Liver (tissue), 9 donors: ENCODE results near the gene ERCC6L2. TPM values are rescaled to one million over a fixed set of nuclear protein-coding genes. Genes with fewer than 3 reads are reported as not detected.

Experiments used
- DNase-seq: peaks from one replicate; pipeline ENCODE4 v3.0.0-alpha.2; 2017; ENCODE audit warnings: low spot score
- H3K27ac ChIP-seq, 2 donors: one replicate each; pipeline ENCODE4 v1.7.0; 2013; ENCODE audit warnings: inconsistent platforms in 2 of 2, low read length in 2 of 2, control low read depth in 1 of 2, low read depth in 1 of 2, mild to moderate bottlenecking in 1 of 2
- H3K27me3 ChIP-seq, 4 donors: one replicate each; pipeline versions ENCODE4 v1.6.1 to v1.7.0; 2013; ENCODE audit warnings: low read length in 3 of 4, inconsistent platforms in 1 of 4, mild to moderate bottlenecking in 1 of 4, moderate library complexity in 1 of 4; ENCODE audit not compliant: control insufficient read depth in 4 of 4, insufficient read depth in 4 of 4
- H3K36me3 ChIP-seq, 4 donors: one replicate each; pipeline versions ENCODE4 v1.6.1 to v1.7.0; 2013; ENCODE audit warnings: low read length in 3 of 4, mild to moderate bottlenecking in 3 of 4, low read depth in 1 of 4, moderate library complexity in 1 of 4; ENCODE audit not compliant: control insufficient read depth in 4 of 4, insufficient read depth in 3 of 4
- H3K4me1 ChIP-seq, 4 donors: one replicate each; pipeline versions ENCODE4 v1.6.1 to v1.7.0; 2013; ENCODE audit warnings: low read length in 3 of 4, mild to moderate bottlenecking in 3 of 4, moderate library complexity in 1 of 4; ENCODE audit not compliant: control insufficient read depth in 4 of 4, insufficient read depth in 4 of 4
- H3K4me3 ChIP-seq, 3 donors: one replicate each; pipeline versions ENCODE4 v1.6.1 to v1.7.0; 2013; ENCODE audit warnings: low read length in 3 of 3, control low read depth in 1 of 3, low read depth in 1 of 3, mild to moderate bottlenecking in 1 of 3
- H3K9ac ChIP-seq, 2 donors: one replicate each; pipeline ENCODE4 v1.7.0; 2013; ENCODE audit warnings: low read length in 2 of 2, mild to moderate bottlenecking in 2 of 2, moderate library complexity in 2 of 2, control low read depth in 1 of 2, low read depth in 1 of 2
- H3K9me3 ChIP-seq, 4 donors: one replicate each; pipeline versions ENCODE4 v1.6.1 to v1.7.0; 2013; ENCODE audit warnings: low read length in 3 of 4; ENCODE audit not compliant: control insufficient read depth in 4 of 4
- EGR1 ChIP-seq, 2 donors: IDR thresholded peaks; 2 replicates each; pipeline ENCODE4 v1.6.1; 2016 to 2018; ENCODE audit warnings: antibody characterized with exemption in 2 of 2, low read depth in 2 of 2
- FOXA1 ChIP-seq: IDR thresholded peaks from 2 replicates; pipeline ENCODE4 v1.6.1; 2016; ENCODE audit warnings: antibody characterized with exemption
- FOXA2 ChIP-seq: IDR thresholded peaks from 2 replicates; pipeline ENCODE4 v1.6.1; 2016; ENCODE audit warnings: antibody characterized with exemption
- HNF4A ChIP-seq, 2 donors: conservative IDR thresholded peaks; 2 replicates each; pipeline ENCODE4 v1.6.1; 2016; ENCODE audit warnings: antibody characterized with exemption in 2 of 2, mild to moderate bottlenecking in 2 of 2
- HNF4G ChIP-seq: IDR thresholded peaks from 2 replicates; pipeline ENCODE4 v1.6.1; 2016; ENCODE audit warnings: antibody characterized with exemption
- JUND ChIP-seq, 2 donors: IDR thresholded peaks; 2 replicates each; pipeline ENCODE4 v1.6.1; 2016; ENCODE audit warnings: antibody characterized with exemption in 2 of 2
- NR2F2 ChIP-seq: IDR thresholded peaks from 2 replicates; pipeline ENCODE4 v1.6.1; 2016; ENCODE audit warnings: antibody characterized with exemption
- RAD21 ChIP-seq, 2 donors: IDR thresholded peaks; 2 replicates each; pipeline ENCODE4 v1.6.1; 2016; ENCODE audit warnings: antibody characterized with exemption in 2 of 2, mild to moderate bottlenecking in 2 of 2
- RXRA ChIP-seq, 2 donors: IDR thresholded peaks; 2 replicates each; pipeline ENCODE4 v1.6.1; 2017 to 2018; ENCODE audit warnings: antibody characterized with exemption in 2 of 2, mild to moderate bottlenecking in 1 of 2
- SP1 ChIP-seq: IDR thresholded peaks from 2 replicates; pipeline ENCODE4 v1.6.1; 2018; ENCODE audit warnings: antibody characterized with exemption, mild to moderate bottlenecking
- TAF1 ChIP-seq: conservative IDR thresholded peaks from 2 replicates; pipeline ENCODE4 v1.6.1; 2016; ENCODE audit warnings: antibody characterized with exemption, mild to moderate bottlenecking
- YY1 ChIP-seq: IDR thresholded peaks from 2 replicates; pipeline ENCODE4 v1.6.1; 2016; ENCODE audit warnings: antibody characterized with exemption, mild to moderate bottlenecking
- WGBS: extraction: QIAGEN DNeasy Blood & Tissue Kit; methylation state at CpG from one replicate; pipeline ENCODE4 v1.1.7; 2013; 5-methylcytosine and 5-hydroxymethylcytosine counted together
- polyA plus RNA-seq, 2 donors: library from polyadenylated mRNA; stranded (reverse) in 1 of 2; unstranded in 1 of 2; fragments of 200-250 nt in 1 of 2; fragments of >200 nt in 1 of 2; fragmentation: Nextera tagmentation in 1 of 2; extraction: Ambion mirVana in 1 of 2; gene quantifications; one replicate each; pipeline versions ENCODE4 v1.2.1 to v1.2.3, GENCODE V29; 2013 to 2015
- total RNA-seq, 2 donors: library from RNA; depleted of rRNA; stranded (reverse); fragments of >200 nt; gene quantifications; one replicate each; pipeline ENCODE4 v1.2.3, GENCODE V29; 2014
- TF ChIP-seq, protein P1 (sequence below): IDR thresholded peaks from 2 replicates; pipeline ENCODE4 v1.6.1; 2016; ENCODE audit warnings: antibody characterized with exemption
- TF ChIP-seq, protein P2 (sequence below): IDR thresholded peaks from 2 replicates; pipeline ENCODE4 v1.6.1; 2016; ENCODE audit warnings: antibody characterized with exemption
- TF ChIP-seq, protein P3 (sequence below): IDR thresholded peaks from 2 replicates; pipeline ENCODE4 v1.6.1; 2016; ENCODE audit warnings: antibody characterized with exemption
- TF ChIP-seq, protein P4 (sequence below): IDR thresholded peaks from 2 replicates; pipeline ENCODE4 v1.6.1; 2016; ENCODE audit warnings: antibody characterized with exemption, mild to moderate bottlenecking
- TF ChIP-seq, protein P5 (sequence below): fragments of 150-350 bp; IDR thresholded peaks from 2 replicates; pipeline ENCODE4 v1.5.1; 2017; ENCODE audit warnings: improper control_type of control experiment, low read depth, low read length; ENCODE audit not compliant: missing input control
- donor health status: healthy.
- donor health status: healthy.
- donor health status: healthy.
- donor health status: healthy.
- donor health status: healthy.

ERCC6L2 gene
- total and polyA plus RNA-seq, 4 donors = 4.7 to 46.0 (median 22.0) TPM

DNA sequence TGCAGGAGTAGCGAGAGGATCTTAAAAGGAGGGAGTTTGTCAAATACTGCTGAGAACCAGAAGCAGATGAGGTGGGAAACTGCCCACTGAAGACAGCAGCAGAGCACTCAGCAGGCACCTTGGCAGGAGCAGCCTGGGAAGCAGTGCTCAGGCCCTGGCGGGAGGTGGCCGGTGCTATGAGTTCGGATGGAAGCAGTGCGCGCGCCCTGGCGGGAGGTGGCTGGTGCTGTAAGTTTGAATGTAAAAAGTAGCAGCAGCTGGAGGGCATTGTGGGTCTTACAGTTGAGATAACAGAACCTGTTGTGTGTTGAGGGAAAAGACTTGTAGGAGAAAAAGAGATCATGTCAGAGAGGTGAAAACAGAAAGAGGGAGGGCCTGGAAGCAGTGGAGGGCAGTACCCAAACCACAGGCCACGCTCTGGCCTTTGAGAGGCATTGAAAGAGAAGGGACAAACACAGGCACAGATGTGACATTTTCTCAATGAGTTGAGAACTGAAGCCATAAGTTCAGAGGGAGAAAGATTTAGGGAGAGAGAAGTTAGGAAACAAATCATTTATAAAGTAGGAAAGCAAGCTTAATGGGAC is 130.9 kb downstream of the ERCC6L2 start:
- Histone ChIP-seq H3K4me3 (no peak overlapping the region), H3K9me3 (no peaks in the 10 kb centered on the region), H3K27me3 (no peaks in the 10 kb centered on the region), H3K36me3 (peaks cover 0 to 8% (median 3%) of the 10 kb centered on the region in 4 donors), H3K27ac (no peak overlapping the region), H3K9ac (no peak overlapping the region), H3K4me1 (peaks cover 0 to 28% (median 22%) of the 10 kb centered on the region in 4 donors)
- TF ChIP-seq JUND (IDR thresholded peaks at IDR 0.05) (no peak), FOXA1 (no peak), RXRA (IDR thresholded peaks at IDR 0.05) (no peak), FOXA2 (no peak), HNF4A (conservative IDR thresholded peaks at IDR 0.05) (no peak), NR2F2 (no peak), YY1 (no peak), RAD21 (IDR thresholded peaks at IDR 0.05) (no peak), SP1 (no peak)
- TF ChIP-seq, protein P1, sequence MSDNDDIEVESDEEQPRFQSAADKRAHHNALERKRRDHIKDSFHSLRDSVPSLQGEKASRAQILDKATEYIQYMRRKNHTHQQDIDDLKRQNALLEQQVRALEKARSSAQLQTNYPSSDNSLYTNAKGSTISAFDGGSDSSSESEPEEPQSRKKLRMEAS = no peak
- TF ChIP-seq, protein P2, sequence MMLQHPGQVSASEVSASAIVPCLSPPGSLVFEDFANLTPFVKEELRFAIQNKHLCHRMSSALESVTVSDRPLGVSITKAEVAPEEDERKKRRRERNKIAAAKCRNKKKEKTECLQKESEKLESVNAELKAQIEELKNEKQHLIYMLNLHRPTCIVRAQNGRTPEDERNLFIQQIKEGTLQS = no peak
- TF ChIP-seq, protein P3, sequence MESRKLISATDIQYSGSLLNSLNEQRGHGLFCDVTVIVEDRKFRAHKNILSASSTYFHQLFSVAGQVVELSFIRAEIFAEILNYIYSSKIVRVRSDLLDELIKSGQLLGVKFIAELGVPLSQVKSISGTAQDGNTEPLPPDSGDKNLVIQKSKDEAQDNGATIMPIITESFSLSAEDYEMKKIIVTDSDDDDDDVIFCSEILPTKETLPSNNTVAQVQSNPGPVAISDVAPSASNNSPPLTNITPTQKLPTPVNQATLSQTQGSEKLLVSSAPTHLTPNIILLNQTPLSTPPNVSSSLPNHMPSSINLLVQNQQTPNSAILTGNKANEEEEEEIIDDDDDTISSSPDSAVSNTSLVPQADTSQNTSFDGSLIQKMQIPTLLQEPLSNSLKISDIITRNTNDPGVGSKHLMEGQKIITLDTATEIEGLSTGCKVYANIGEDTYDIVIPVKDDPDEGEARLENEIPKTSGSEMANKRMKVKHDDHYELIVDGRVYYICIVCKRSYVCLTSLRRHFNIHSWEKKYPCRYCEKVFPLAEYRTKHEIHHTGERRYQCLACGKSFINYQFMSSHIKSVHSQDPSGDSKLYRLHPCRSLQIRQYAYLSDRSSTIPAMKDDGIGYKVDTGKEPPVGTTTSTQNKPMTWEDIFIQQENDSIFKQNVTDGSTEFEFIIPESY = no peak
- no peak for DNase-seq
- 98% methylated on average over 9 of the region's 9 CpGs for WGBS

DNA sequence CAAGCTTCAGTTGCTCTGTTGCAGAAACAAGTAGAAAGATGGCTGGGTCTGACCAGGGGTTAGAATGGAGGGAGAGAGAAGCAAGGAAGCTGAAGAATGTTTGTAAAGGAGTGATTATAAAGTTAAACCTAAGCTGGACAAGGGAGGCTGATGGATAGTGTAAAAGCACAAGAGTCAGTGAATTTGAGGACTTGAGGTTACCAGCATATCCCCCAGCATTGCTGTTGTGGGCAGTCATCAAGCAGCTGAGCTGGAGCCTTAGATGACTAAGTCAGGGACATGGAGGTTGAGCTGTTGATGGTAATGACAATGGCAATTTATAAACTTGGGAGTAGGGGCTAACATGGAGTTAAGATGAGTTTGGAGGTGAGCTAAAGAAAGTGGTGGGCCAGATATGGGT is 131.5 kb downstream of the ERCC6L2 start:
- Histone ChIP-seq H3K36me3 (peaks cover 0 to 8% (median 3%) of the 10 kb centered on the region in 4 donors), H3K9ac (no peak overlapping the region), H3K27me3 (no peaks in the 10 kb centered on the region), H3K4me1 (peaks cover 0 to 28% (median 22%) of the 10 kb centered on the region in 4 donors), H3K9me3 (no peaks in the 10 kb centered on the region), H3K4me3 (no peak overlapping the region), H3K27ac (no peak overlapping the region)
- DNase-seq = no peak
- no peak for TF ChIP-seq NR2F2
- no peak for TF ChIP-seq RXRA (IDR thresholded peaks at IDR 0.05)
- TF ChIP-seq, protein P4, sequence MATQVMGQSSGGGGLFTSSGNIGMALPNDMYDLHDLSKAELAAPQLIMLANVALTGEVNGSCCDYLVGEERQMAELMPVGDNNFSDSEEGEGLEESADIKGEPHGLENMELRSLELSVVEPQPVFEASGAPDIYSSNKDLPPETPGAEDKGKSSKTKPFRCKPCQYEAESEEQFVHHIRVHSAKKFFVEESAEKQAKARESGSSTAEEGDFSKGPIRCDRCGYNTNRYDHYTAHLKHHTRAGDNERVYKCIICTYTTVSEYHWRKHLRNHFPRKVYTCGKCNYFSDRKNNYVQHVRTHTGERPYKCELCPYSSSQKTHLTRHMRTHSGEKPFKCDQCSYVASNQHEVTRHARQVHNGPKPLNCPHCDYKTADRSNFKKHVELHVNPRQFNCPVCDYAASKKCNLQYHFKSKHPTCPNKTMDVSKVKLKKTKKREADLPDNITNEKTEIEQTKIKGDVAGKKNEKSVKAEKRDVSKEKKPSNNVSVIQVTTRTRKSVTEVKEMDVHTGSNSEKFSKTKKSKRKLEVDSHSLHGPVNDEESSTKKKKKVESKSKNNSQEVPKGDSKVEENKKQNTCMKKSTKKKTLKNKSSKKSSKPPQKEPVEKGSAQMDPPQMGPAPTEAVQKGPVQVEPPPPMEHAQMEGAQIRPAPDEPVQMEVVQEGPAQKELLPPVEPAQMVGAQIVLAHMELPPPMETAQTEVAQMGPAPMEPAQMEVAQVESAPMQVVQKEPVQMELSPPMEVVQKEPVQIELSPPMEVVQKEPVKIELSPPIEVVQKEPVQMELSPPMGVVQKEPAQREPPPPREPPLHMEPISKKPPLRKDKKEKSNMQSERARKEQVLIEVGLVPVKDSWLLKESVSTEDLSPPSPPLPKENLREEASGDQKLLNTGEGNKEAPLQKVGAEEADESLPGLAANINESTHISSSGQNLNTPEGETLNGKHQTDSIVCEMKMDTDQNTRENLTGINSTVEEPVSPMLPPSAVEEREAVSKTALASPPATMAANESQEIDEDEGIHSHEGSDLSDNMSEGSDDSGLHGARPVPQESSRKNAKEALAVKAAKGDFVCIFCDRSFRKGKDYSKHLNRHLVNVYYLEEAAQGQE = no peak
- TF ChIP-seq FOXA1 = no peak
- TF ChIP-seq FOXA2 = no peak
- TF ChIP-seq, protein P5, sequence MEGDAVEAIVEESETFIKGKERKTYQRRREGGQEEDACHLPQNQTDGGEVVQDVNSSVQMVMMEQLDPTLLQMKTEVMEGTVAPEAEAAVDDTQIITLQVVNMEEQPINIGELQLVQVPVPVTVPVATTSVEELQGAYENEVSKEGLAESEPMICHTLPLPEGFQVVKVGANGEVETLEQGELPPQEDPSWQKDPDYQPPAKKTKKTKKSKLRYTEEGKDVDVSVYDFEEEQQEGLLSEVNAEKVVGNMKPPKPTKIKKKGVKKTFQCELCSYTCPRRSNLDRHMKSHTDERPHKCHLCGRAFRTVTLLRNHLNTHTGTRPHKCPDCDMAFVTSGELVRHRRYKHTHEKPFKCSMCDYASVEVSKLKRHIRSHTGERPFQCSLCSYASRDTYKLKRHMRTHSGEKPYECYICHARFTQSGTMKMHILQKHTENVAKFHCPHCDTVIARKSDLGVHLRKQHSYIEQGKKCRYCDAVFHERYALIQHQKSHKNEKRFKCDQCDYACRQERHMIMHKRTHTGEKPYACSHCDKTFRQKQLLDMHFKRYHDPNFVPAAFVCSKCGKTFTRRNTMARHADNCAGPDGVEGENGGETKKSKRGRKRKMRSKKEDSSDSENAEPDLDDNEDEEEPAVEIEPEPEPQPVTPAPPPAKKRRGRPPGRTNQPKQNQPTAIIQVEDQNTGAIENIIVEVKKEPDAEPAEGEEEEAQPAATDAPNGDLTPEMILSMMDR = no peak
- no peak for TF ChIP-seq HNF4A (conservative IDR thresholded peaks at IDR 0.05)
- TF ChIP-seq EGR1 (IDR thresholded peaks at IDR 0.05; ENCODE audit: low read depth in 2 of 2) = no peak
- TF ChIP-seq, protein P3 = no peak
- no peak for TF ChIP-seq JUND (IDR thresholded peaks at IDR 0.05)
- TF ChIP-seq, protein P2 = no peak
- TF ChIP-seq TAF1 = no peak
- no peak for TF ChIP-seq YY1
- no peak for TF ChIP-seq HNF4G
- TF ChIP-seq, protein P1 = no peak
- no peak for TF ChIP-seq SP1
